DOHH2 (cell line): ENCODE data around the gene RPTOR.

ENCODE experiments used
- H3F3A ChIP-seq: fragments of 200-600 bp; sonication (generic), shearing (Covaris generic); 2 replicates; pipeline ENCODE4 v1.6.0; 2016; ENCODE audit warnings: antibody characterized with exemption, mild to moderate bottlenecking; ENCODE audit not compliant: control insufficient read depth, insufficient read depth
- H3K27ac ChIP-seq: fragments of 200-600 bp; sonication (generic); 2 replicates; pipeline ENCODE4 v1.5.1; 2014; ENCODE audit warnings: low read depth, mild to moderate bottlenecking, low read length, moderate library complexity
- H3K27me3 ChIP-seq: fragments of 200-600 bp; sonication (generic); 2 replicates; pipeline ENCODE4 v1.6.1; 2014; ENCODE audit warnings: mild to moderate bottlenecking, low read length, mixed read lengths; ENCODE audit not compliant: control insufficient read depth
- H3K36me3 ChIP-seq: fragments of 200-600 bp; sonication (generic); 2 replicates; pipeline ENCODE4 v1.6.1; 2014; ENCODE audit warnings: mild to moderate bottlenecking, low read length, moderate library complexity, mixed read lengths; ENCODE audit not compliant: control insufficient read depth
- H3K4me1 ChIP-seq: fragments of 200-600 bp; sonication (generic); 2 replicates; pipeline ENCODE4 v1.6.1; 2014; ENCODE audit warnings: mild to moderate bottlenecking, low read length, mixed read lengths; ENCODE audit not compliant: control insufficient read depth
- H3K4me2 ChIP-seq: fragments of 200-600 bp; sonication (generic); 2 replicates; pipeline ENCODE4 v1.6.0; 2014; ENCODE audit warnings: mild to moderate bottlenecking, low read length, moderate library complexity
- H3K4me3 ChIP-seq: fragments of 200-600 bp; sonication (generic); 2 replicates; pipeline ENCODE4 v1.5.1; 2014; ENCODE audit warnings: mild to moderate bottlenecking, low read length, mixed read lengths
- H3K79me2 ChIP-seq: fragments of 200-600 bp; sonication (generic); 2 replicates; pipeline ENCODE4 v1.6.1; 2014; ENCODE audit warnings: mild to moderate bottlenecking, low read length, mixed read lengths; ENCODE audit not compliant: control insufficient read depth
- H3K9me2 ChIP-seq: fragments of 200-600 bp; sonication (generic); replicated peaks from 2 replicates; pipeline ENCODE4 v1.6.1; 2014; ENCODE audit warnings: mild to moderate bottlenecking, low read length, mixed read lengths; ENCODE audit not compliant: control insufficient read depth
- H3K9me3 ChIP-seq: fragments of 200-600 bp; sonication (generic); 2 replicates; pipeline ENCODE4 v1.6.1; 2014; ENCODE audit warnings: antibody characterized with exemption, low read length, mixed read lengths; ENCODE audit not compliant: control insufficient read depth, insufficient read depth
- H4K20me1 ChIP-seq: fragments of 200-600 bp; sonication (generic); 2 replicates; pipeline ENCODE4 v1.6.0; 2014; ENCODE audit warnings: low read depth, mild to moderate bottlenecking, antibody characterized with exemption, low read length, moderate library complexity; ENCODE audit not compliant: control insufficient read depth, insufficient read depth
- CTCF ChIP-seq: fragments of 200-600 bp; sonication (generic); IDR thresholded peaks from one replicate; pipeline ENCODE4 v1.5.1; 2014; ENCODE audit warnings: antibody characterized with exemption, mild to moderate bottlenecking, low read depth, low read length; ENCODE audit not compliant: poor library complexity, severe bottlenecking
- EZH2phosphoT487 ChIP-seq: fragments of 200-600 bp; sonication (generic); IDR thresholded peaks from 2 replicates; pipeline ENCODE4 v1.6.1; 2017; ENCODE audit warnings: borderline replicate concordance, mild to moderate bottlenecking, antibody characterized with exemption, low read length, moderate library complexity, mixed read lengths

The RPTOR gene

GRCh38 chr17:80942423-80943345 is 398.0 kb downstream of the RPTOR start:
- peaks cover 12% of the 10 kb centered on the region for H3K36me3 ChIP-seq
- H3K4me1 ChIP-seq = no peaks in the 10 kb centered on the region
- H4K20me1 ChIP-seq = no peaks in the 10 kb centered on the region
- H3K9me2 ChIP-seq = no peaks in the 10 kb centered on the region
- H3K9me3 ChIP-seq = no peaks in the 10 kb centered on the region
- no peak for TF ChIP-seq CTCF
- TF ChIP-seq EZH2phosphoT487 = no peak
- H3F3A ChIP-seq = no peaks in the 10 kb centered on the region
- H3K79me2 ChIP-seq = no peaks in the 10 kb centered on the region
- no peak overlapping the region for H3K4me2 ChIP-seq
- H3K27ac ChIP-seq = no peak overlapping the region
- no peaks in the 10 kb centered on the region for H3K27me3 ChIP-seq
- H3K4me3 ChIP-seq = no peak overlapping the region

- peaks cover 12% of the 10 kb centered on the region for H3K36me3 ChIP-seq
- H4K20me1 ChIP-seq = no peaks in the 10 kb centered on the region
- H3K4me1 ChIP-seq = no peaks in the 10 kb centered on the region
- no peak overlapping the region for H3K4me3 ChIP-seq
- H3K27ac ChIP-seq = no peak overlapping the region
- no peaks in the 10 kb centered on the region for H3K9me3 ChIP-seq
- H3F3A ChIP-seq = no peaks in the 10 kb centered on the region
- no peaks in the 10 kb centered on the region for H3K27me3 ChIP-seq
- no peaks in the 10 kb centered on the region for H3K79me2 ChIP-seq
- H3K4me2 ChIP-seq = no peak overlapping the region
- H3K9me2 ChIP-seq = no peaks in the 10 kb centered on the region
- no peak for TF ChIP-seq EZH2phosphoT487
- no peak for TF ChIP-seq CTCF
These were observed 398.9 kb downstream of the RPTOR start for GRCh38 chr17:80943346-80944145.

GRCh38 chr17:80944326-80944725 is 399.7 kb downstream of the RPTOR start:
- no peak for TF ChIP-seq CTCF
- no peak for TF ChIP-seq EZH2phosphoT487
- H3K4me3 ChIP-seq = no peak overlapping the region
- peaks cover 9% of the 10 kb centered on the region for H3K36me3 ChIP-seq
- no peak overlapping the region for H3K27ac ChIP-seq
- no peak overlapping the region for H3K4me2 ChIP-seq
- H4K20me1 ChIP-seq = no peaks in the 10 kb centered on the region
- no peaks in the 10 kb centered on the region for H3K4me1 ChIP-seq
- no peaks in the 10 kb centered on the region for H3K9me3 ChIP-seq
- H3K79me2 ChIP-seq = no peaks in the 10 kb centered on the region
- H3F3A ChIP-seq = no peaks in the 10 kb centered on the region
- no peaks in the 10 kb centered on the region for H3K9me2 ChIP-seq
- H3K27me3 ChIP-seq = no peaks in the 10 kb centered on the region
